Activated T-helper 9 cell treated with anti-CD3 and anti-CD28 coated beads, Interleukin-2, amount 50 U/mL, for 16 hours (primary cell): ENCODE data around the gene BCL2L11.
A peak's percentile ranks its signal among the peaks of the same experiment; 100 is the strongest.

Source experiments
- DNase-seq: peaks from one replicate; pipeline ENCODE4 v3.0.0-alpha.2; 2020; ENCODE audit warnings: low read depth

BCL2L11 gene

GRCh38 chr2:111117598-111118480 lies 2.9 kb upstream of the BCL2L11 start:
- no peak for DNase-seq

GRCh38 chr2:111118481-111118980 lies 2.2 kb upstream of the BCL2L11 start:
- DNase-seq, result no peak

GRCh38 chr2:111118981-111119821 lies 1.5 kb upstream of the BCL2L11 start:
- DNase-seq, result no peak

GRCh38 chr2:111119822-111120252 lies 877 bp upstream of the BCL2L11 start:
- DNase-seq, result no peak

GRCh38 chr2:111121028-111121827 lies 514 bp downstream of the BCL2L11 start:
- DNase-seq, result no peak

- DNase-seq, result peak; percentile 71
These were observed 1.3 kb downstream of the BCL2L11 start for GRCh38 chr2:111121828-111122630.

GRCh38 chr2:111122631-111123421 lies 2.1 kb downstream of the BCL2L11 start:
- DNase-seq, result no peak

- no peak for DNase-seq
These were observed 3.0 kb downstream of the BCL2L11 start for GRCh38 chr2:111123751-111124150.

- no peak for DNase-seq
These were observed 5.9 kb downstream of the BCL2L11 start for GRCh38 chr2:111126581-111126980.

- no peak for DNase-seq
These were observed 6.6 kb downstream of the BCL2L11 start for GRCh38 chr2:111127351-111127750.

- no peak for DNase-seq
These were observed 7.4 kb downstream of the BCL2L11 start for GRCh38 chr2:111128096-111128495.

- no peak for DNase-seq
These were observed 12.9 kb downstream of the BCL2L11 start for GRCh38 chr2:111133603-111134002.

- DNase-seq, result no peak
These were observed 13.3 kb downstream of the BCL2L11 start for GRCh38 chr2:111134055-111134454.

GRCh38 chr2:111135237-111135909 lies 14.7 kb downstream of the BCL2L11 start:
- no peak for DNase-seq

GRCh38 chr2:111135910-111136297 lies 15.2 kb downstream of the BCL2L11 start:
- no peak for DNase-seq

GRCh38 chr2:111138839-111139238 lies 18.1 kb downstream of the BCL2L11 start:
- no peak for DNase-seq

- no peak for DNase-seq
These were observed 19.1 kb downstream of the BCL2L11 start for GRCh38 chr2:111139637-111140317.

GRCh38 chr2:111140815-111141214 lies 20.1 kb downstream of the BCL2L11 start:
- DNase-seq, result no peak

- DNase-seq, result no peak
These were observed 21.4 kb downstream of the BCL2L11 start for GRCh38 chr2:111142101-111142500.
